IMR-90 (cell line): ENCODE measurements around the gene KCNK5. TPM values are rescaled to one million over a fixed set of nuclear protein-coding genes. Genes with fewer than 3 reads are reported as not detected.

Experiments
- ATAC-seq: fragments of 200-7000 bp; cut with Tn5 transposase; 2 replicates; pipeline ENCODE4 v1.9.1; 2020; ENCODE audit warnings: low read depth, mild to moderate bottlenecking, moderate library complexity
- BruUV-seq: library from RNA; stranded (reverse); fragments of 400-500 nt; replicated peaks from 2 replicates; lab custom pipeline; 2021; lab: Mats Ljungman, UMichigan
- CTCF ChIA-PET: fragments of 300-600 bp; formaldehyde crosslinking; extraction: SDS; loops from one replicate; lab custom pipeline; 2021; ENCODE audit warnings: antibody characterized with exemption; lab: Yijun Ruan, JAX
- POLR2A ChIA-PET: fragments of 300-600 bp; sonication (Branson Sonifier 250); formaldehyde crosslinking; loops from one replicate; lab custom pipeline; 2022; ENCODE audit warnings: antibody characterized with exemption; ENCODE audit not compliant: unreplicated experiment; lab: Charles Lee
- DNase-seq: peaks from one replicate; pipeline ENCODE4 v3.0.0; 2013
- H2AFZ ChIP-seq: replicated peaks from 2 replicates; pipeline ENCODE3; 2013; ENCODE audit warnings: low read length, mild to moderate bottlenecking; ENCODE audit not compliant: poor library complexity
- H2AK5ac ChIP-seq: 2 replicates; pipeline ENCODE4 v1.6.1; 2013; ENCODE audit warnings: low read depth, low read length, inconsistent platforms
- H2AK9ac ChIP-seq: replicated peaks from 2 replicates; pipeline ENCODE3; 2013; ENCODE audit warnings: mild to moderate bottlenecking, low read depth, low read length, moderate library complexity; ENCODE audit not compliant: poor library complexity
- H2BK120ac ChIP-seq: 2 replicates; pipeline ENCODE4 v1.6.1; 2013; ENCODE audit warnings: low read depth, low read length, inconsistent platforms
- H2BK15ac ChIP-seq: 3 replicates; pipeline ENCODE4 v1.6.1; 2013; ENCODE audit warnings: low read depth, low read length, inconsistent platforms
- H2BK20ac ChIP-seq: 2 replicates; pipeline ENCODE4 v1.6.1; 2013; ENCODE audit warnings: low read depth, mild to moderate bottlenecking, inconsistent platforms, low read length, moderate library complexity
- H2BK5ac ChIP-seq: 2 replicates; pipeline ENCODE4 v1.6.1; 2013; ENCODE audit warnings: mild to moderate bottlenecking, low read depth, low read length, inconsistent platforms; ENCODE audit not compliant: poor library complexity, severe bottlenecking
- H3K14ac ChIP-seq: replicated peaks from 2 replicates; pipeline ENCODE4 v1.6.1; 2013; ENCODE audit warnings: low read depth, low read length, inconsistent platforms
- H3K18ac ChIP-seq: 2 replicates; pipeline ENCODE4 v1.6.1; 2013; ENCODE audit warnings: low read depth, low read length, control low read depth
- H3K23ac ChIP-seq: 2 replicates; pipeline ENCODE4 v1.6.1; 2013; ENCODE audit warnings: low read depth, low read length, inconsistent platforms
- H3K27ac ChIP-seq: 2 replicates; pipeline ENCODE4 v1.5.1; 2013; ENCODE audit warnings: mild to moderate bottlenecking, control low read depth, low read length; ENCODE audit not compliant: insufficient read depth
- H3K27me3 ChIP-seq: 2 replicates; pipeline ENCODE4 v1.6.1; 2013; ENCODE audit warnings: low read length; ENCODE audit not compliant: control insufficient read depth, insufficient read depth
- H3K36me3 ChIP-seq: 2 replicates; pipeline ENCODE4 v1.6.1; 2013; ENCODE audit warnings: low read length, mixed read lengths; ENCODE audit not compliant: control insufficient read depth, insufficient read depth
- H3K4ac ChIP-seq: 2 replicates; pipeline ENCODE4 v1.6.1; 2013; ENCODE audit warnings: low read depth, low read length, inconsistent platforms
- H3K4me1 ChIP-seq: 2 replicates; pipeline ENCODE4 v1.6.1; 2013; ENCODE audit warnings: low read length, mixed read lengths; ENCODE audit not compliant: control insufficient read depth, insufficient read depth
- H3K4me2 ChIP-seq: 2 replicates; pipeline ENCODE4 v1.6.1; 2013; ENCODE audit warnings: low read depth, mild to moderate bottlenecking, control low read depth, low read length, moderate library complexity
- H3K4me3 ChIP-seq: 2 replicates; pipeline ENCODE4 v1.5.1; 2013; ENCODE audit warnings: low read depth, mild to moderate bottlenecking, control low read depth, low read length, moderate library complexity; ENCODE audit not compliant: insufficient read depth
- H3K56ac ChIP-seq: 2 replicates; pipeline ENCODE4 v1.6.1; 2013; ENCODE audit warnings: low read length, inconsistent platforms; ENCODE audit not compliant: insufficient read depth; ENCODE audit errors: extremely low read depth
- H3K79me1 ChIP-seq, 2 experiments: 2 replicates each; pipeline ENCODE4 v1.6.1; 2013; ENCODE audit warnings: low read length in 2 of 2, inconsistent platforms in 1 of 2, low read depth in 1 of 2
- H3K9ac ChIP-seq: 2 replicates; pipeline ENCODE4 v1.6.1; 2013; ENCODE audit warnings: low read depth, low read length, control low read depth
- H3K9me1 ChIP-seq: 2 replicates; pipeline ENCODE4 v1.6.1; 2013; ENCODE audit warnings: low read length, inconsistent platforms; ENCODE audit not compliant: insufficient read depth
- H3K9me3 ChIP-seq: 2 replicates; pipeline ENCODE4 v1.6.1; 2013; ENCODE audit warnings: low read length; ENCODE audit not compliant: control insufficient read depth, insufficient read depth
- H4K20me1 ChIP-seq: 2 replicates; pipeline ENCODE4 v1.6.1; 2013; ENCODE audit warnings: low read length, inconsistent platforms; ENCODE audit not compliant: insufficient read depth
- H4K5ac ChIP-seq: 2 replicates; pipeline ENCODE4 v1.6.1; 2013; ENCODE audit warnings: mild to moderate bottlenecking, low read depth, low read length, control low read depth
- H4K8ac ChIP-seq, 2 experiments: 2 replicates each; pipeline ENCODE4 v1.6.1; 2013; ENCODE audit warnings: low read depth in 2 of 2, low read length in 2 of 2, control low read depth in 1 of 2, inconsistent platforms in 1 of 2
- H4K91ac ChIP-seq: 2 replicates; pipeline ENCODE4 v1.6.1; 2013; ENCODE audit warnings: low read depth, low read length, inconsistent platforms; ENCODE audit not compliant: insufficient read depth
- CHD1 ChIP-seq: IDR thresholded peaks from 2 replicates; pipeline ENCODE4 v1.6.1; 2012; ENCODE audit warnings: low read depth, low read length, improper control_type of control experiment
- CTCF ChIP-seq: conservative IDR thresholded peaks from 2 replicates; pipeline ENCODE4 v1.5.1; 2012; ENCODE audit warnings: mild to moderate bottlenecking, low read depth, low read length, improper control_type of control experiment
- MAZ ChIP-seq: IDR thresholded peaks from 2 replicates; pipeline ENCODE4 v1.6.1; 2012; ENCODE audit warnings: low read depth, mild to moderate bottlenecking, low read length, improper control_type of control experiment, moderate library complexity, borderline replicate concordance
- WGBS, 2 experiments: methylation state at CpG; one replicate each; pipeline versions ENCODE4 v1.1.5 to v1.1.7; 2013; ENCODE audit warnings: missing lambda C conversion rate in 2 of 2; ENCODE audit not compliant: insufficient read length in 1 of 2; ENCODE audit errors: extremely low coverage in 2 of 2; 5-methylcytosine and 5-hydroxymethylcytosine counted together
- dilution Hi-C: fragments of 300-500 bp; cut with HindIII; formaldehyde crosslinking; loops from one replicate; pipeline ENCODE4 v1.14.3; 2018; ENCODE audit warnings: low sequenced_read_pairs; ENCODE audit not compliant: unreplicated experiment
- in situ Hi-C: fragments of 300-500 bp; cut with MboI; formaldehyde crosslinking; loops from 3 replicates; pipeline ENCODE4 v1.14.3; 2019; ENCODE audit warnings: low sequenced_read_pairs, inconsistent platforms, mixed read lengths
- intact Hi-C: fragments of 100-400 bp; cut with micrococcal nuclease; formaldehyde crosslinking; loops from 2 replicates; pipeline ENCODE4 v1.10.0; 2022
- polyA plus RNA-seq, 3 experiments: library from polyadenylated mRNA; depleted of rRNA; stranded (reverse); fragments of >200 nt; gene quantifications; 2 replicates each; pipeline ENCODE4 v1.2.3, GENCODE V29; 2012; ENCODE audit warnings: low replicate concordance in 1 of 3
- total RNA-seq: library from RNA; depleted of rRNA; stranded (reverse); fragments of >200 nt; gene quantifications from 2 replicates; pipeline ENCODE4 v1.2.3, GENCODE V29; 2012

Gene KCNK5
- total and polyA plus RNA-seq, 2 of the 4 experiments (the other 2 are of a cell fraction): not detected

- CTCF ChIA-PET: no interaction called here
- dilution Hi-C loops (no loop called here), intact Hi-C loops (no loop called here), in situ Hi-C loops (no loop called here)
- no peak overlapping the region for H3K18ac ChIP-seq
- no peak overlapping the region for H2BK120ac ChIP-seq
- no peak overlapping the region for H4K5ac ChIP-seq
- H3K14ac ChIP-seq: no peak overlapping the region
- H2AK9ac ChIP-seq: no peak overlapping the region
- H3K4me1 ChIP-seq: no peaks in the 10 kb centered on the region
- no peak overlapping the region for H3K27ac ChIP-seq
- H4K91ac ChIP-seq: no peak overlapping the region
- no peaks in the 10 kb centered on the region for H3K36me3 ChIP-seq
- H2AK5ac ChIP-seq: no peak overlapping the region
- no peak overlapping the region for H3K23ac ChIP-seq
- H3K4ac ChIP-seq: no peak overlapping the region
- DNase-seq (no peak), ATAC-seq (no peak)
- no peaks in the 10 kb centered on the region for H3K9me1 ChIP-seq
- POLR2A ChIA-PET: no interaction called here
- BruUV-seq: no TSS peak
- TF ChIP-seq CTCF (no peak), MAZ (no peak), CHD1 (no peak)
- no peak overlapping the region for H2AFZ ChIP-seq
- no peak overlapping the region for H4K8ac ChIP-seq
- H2BK20ac ChIP-seq: no peak overlapping the region
- H3K4me2 ChIP-seq: no peak overlapping the region
- no peak overlapping the region for H2BK15ac ChIP-seq
- no peaks in the 10 kb centered on the region for H3K9me3 ChIP-seq
- no peak overlapping the region for H2BK5ac ChIP-seq
- no peak overlapping the region for H3K56ac ChIP-seq
- H3K27me3 ChIP-seq: no peaks in the 10 kb centered on the region
- no peaks in the 10 kb centered on the region for H3K79me1 ChIP-seq
- H3K9ac ChIP-seq: no peak overlapping the region
- no peaks in the 10 kb centered on the region for H4K20me1 ChIP-seq
- no peak overlapping the region for H3K4me3 ChIP-seq
- WGBS, 2 experiments: no CpG with 5 or more reads among the region's 4 CpGs
Observed at GRCh38 chr6:39178804-39179203, 50.5 kb downstream of the KCNK5 start.
